Ovary (tissue), 3 donors: ENCODE data around the gene CNMD.

ENCODE experiments used
- EP300 ChIP-seq: sonication (generic); formaldehyde crosslinking; IDR thresholded peaks from one replicate; pipeline ENCODE4 v1.6.1; 2017; ENCODE audit warnings: antibody characterized with exemption
- POLR2A ChIP-seq: fragments of 450-650 bp; IDR thresholded peaks from one replicate; pipeline ENCODE4 v1.6.1; 2017; ENCODE audit warnings: antibody characterized with exemption, mild to moderate bottlenecking, moderate library complexity
- TF ChIP-seq, protein P1 (sequence below), 3 donors: fragments of 450-650 bp in 2 of 3; fragments of 200-600 bp in 1 of 3; IDR thresholded peaks; one replicate each; pipeline versions ENCODE4 v1.5.1 to v1.8.0; 2016 to 2022; ENCODE audit warnings: antibody characterized with exemption in 3 of 3, mild to moderate bottlenecking in 1 of 3
- donor health status: DM: no; HTN: no; CAD: no.

DNA sequence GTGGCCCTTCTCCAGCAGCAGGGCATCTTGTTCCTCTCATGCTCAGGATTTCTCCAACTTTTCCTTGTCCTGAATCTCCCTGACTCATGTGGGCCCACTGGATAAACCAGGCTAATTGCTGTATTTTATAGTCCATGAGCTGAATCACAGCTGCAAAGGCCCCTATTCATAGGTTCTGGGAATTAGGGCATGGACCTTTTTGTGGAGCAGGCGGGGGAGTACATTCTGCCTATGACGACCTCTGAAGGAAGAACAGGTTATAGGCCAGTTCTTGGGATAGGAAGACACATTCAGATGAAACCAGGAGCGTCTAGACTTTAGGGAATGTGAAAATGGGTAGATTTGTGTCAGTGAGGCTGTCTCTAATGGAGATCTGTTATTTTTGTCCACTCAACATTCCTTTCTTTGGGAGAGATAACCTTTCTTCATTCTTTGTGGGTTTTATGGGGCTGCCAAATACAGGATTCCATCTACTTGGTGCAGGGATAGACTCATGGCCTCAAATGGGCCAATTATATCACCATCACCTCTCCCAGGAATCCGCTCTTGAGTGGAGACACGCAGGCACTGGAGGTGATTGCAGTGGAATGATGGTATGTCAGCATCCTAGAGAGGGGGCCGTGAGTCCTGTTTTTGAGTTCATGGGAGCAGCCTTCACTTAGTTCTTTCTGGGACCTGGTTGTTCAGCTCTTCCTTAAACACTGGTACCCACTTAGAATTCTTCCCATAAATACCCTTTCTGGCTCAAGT, 45.1 kb upstream of the CNMD start:
- TF ChIP-seq, protein P1, sequence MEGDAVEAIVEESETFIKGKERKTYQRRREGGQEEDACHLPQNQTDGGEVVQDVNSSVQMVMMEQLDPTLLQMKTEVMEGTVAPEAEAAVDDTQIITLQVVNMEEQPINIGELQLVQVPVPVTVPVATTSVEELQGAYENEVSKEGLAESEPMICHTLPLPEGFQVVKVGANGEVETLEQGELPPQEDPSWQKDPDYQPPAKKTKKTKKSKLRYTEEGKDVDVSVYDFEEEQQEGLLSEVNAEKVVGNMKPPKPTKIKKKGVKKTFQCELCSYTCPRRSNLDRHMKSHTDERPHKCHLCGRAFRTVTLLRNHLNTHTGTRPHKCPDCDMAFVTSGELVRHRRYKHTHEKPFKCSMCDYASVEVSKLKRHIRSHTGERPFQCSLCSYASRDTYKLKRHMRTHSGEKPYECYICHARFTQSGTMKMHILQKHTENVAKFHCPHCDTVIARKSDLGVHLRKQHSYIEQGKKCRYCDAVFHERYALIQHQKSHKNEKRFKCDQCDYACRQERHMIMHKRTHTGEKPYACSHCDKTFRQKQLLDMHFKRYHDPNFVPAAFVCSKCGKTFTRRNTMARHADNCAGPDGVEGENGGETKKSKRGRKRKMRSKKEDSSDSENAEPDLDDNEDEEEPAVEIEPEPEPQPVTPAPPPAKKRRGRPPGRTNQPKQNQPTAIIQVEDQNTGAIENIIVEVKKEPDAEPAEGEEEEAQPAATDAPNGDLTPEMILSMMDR (IDR thresholded peaks at IDR 0.05): no peak
- no peak for TF ChIP-seq POLR2A
- TF ChIP-seq EP300: no peak
